OCI-LY1 (cell line): Measurements from ENCODE around the gene HENMT1.

Experiments
- EZH2 ChIP-seq: fragments of 200-600 bp; sonication (generic), shearing (Covaris generic); IDR thresholded peaks from 2 replicates; pipeline ENCODE4 v1.8.0; 2017; ENCODE audit warnings: borderline replicate concordance, mixed run types, mild to moderate bottlenecking, antibody characterized with exemption, low read length, moderate library complexity, mixed read lengths
- TF ChIP-seq, protein P1 (sequence below): fragments of 200-600 bp; sonication (generic), shearing (Covaris generic); IDR thresholded peaks from 2 replicates; pipeline ENCODE4 v1.5.1; 2017; ENCODE audit warnings: mild to moderate bottlenecking, antibody characterized with exemption, low read length, moderate library complexity, mixed read lengths

DNA sequence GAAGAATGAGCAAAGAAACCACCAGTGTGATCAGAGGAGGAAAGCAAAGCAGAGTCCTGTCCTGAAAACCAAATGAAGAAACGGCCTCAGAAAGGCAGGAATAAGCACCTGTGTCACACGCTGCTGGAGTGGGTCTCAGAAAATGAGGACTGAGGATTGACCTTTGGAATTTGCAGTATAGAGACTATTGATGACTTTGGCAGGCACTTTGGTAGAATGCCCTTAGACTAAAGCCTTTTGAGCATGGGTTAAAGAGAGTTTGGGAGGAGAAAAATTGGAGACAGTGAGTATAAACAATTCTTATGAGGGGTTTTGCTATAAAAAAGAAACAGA, 43.2 kb downstream of the HENMT1 start:
- TF ChIP-seq, protein P1, sequence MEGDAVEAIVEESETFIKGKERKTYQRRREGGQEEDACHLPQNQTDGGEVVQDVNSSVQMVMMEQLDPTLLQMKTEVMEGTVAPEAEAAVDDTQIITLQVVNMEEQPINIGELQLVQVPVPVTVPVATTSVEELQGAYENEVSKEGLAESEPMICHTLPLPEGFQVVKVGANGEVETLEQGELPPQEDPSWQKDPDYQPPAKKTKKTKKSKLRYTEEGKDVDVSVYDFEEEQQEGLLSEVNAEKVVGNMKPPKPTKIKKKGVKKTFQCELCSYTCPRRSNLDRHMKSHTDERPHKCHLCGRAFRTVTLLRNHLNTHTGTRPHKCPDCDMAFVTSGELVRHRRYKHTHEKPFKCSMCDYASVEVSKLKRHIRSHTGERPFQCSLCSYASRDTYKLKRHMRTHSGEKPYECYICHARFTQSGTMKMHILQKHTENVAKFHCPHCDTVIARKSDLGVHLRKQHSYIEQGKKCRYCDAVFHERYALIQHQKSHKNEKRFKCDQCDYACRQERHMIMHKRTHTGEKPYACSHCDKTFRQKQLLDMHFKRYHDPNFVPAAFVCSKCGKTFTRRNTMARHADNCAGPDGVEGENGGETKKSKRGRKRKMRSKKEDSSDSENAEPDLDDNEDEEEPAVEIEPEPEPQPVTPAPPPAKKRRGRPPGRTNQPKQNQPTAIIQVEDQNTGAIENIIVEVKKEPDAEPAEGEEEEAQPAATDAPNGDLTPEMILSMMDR = no peak
- no peak for TF ChIP-seq EZH2
